Measurements from ENCODE around the gene DAZAP1. TPM values are rescaled to one million over a fixed set of nuclear protein-coding genes. Genes with fewer than 3 reads are reported as not detected.

Gene DAZAP1
- total RNA-seq, 1 donor from 2014 or later, result 74.5 TPM

GRCh38 chr19:1483979-1484428, 76.6 kb downstream of the DAZAP1 start:
- TF ChIP-seq, protein P1, sequence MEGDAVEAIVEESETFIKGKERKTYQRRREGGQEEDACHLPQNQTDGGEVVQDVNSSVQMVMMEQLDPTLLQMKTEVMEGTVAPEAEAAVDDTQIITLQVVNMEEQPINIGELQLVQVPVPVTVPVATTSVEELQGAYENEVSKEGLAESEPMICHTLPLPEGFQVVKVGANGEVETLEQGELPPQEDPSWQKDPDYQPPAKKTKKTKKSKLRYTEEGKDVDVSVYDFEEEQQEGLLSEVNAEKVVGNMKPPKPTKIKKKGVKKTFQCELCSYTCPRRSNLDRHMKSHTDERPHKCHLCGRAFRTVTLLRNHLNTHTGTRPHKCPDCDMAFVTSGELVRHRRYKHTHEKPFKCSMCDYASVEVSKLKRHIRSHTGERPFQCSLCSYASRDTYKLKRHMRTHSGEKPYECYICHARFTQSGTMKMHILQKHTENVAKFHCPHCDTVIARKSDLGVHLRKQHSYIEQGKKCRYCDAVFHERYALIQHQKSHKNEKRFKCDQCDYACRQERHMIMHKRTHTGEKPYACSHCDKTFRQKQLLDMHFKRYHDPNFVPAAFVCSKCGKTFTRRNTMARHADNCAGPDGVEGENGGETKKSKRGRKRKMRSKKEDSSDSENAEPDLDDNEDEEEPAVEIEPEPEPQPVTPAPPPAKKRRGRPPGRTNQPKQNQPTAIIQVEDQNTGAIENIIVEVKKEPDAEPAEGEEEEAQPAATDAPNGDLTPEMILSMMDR (IDR thresholded peaks at IDR 0.05; ENCODE audit: insufficient read depth, low read length, poor library complexity, severe bottlenecking), result no peak

More at GRCh38 chr19:1483979-1484428, 76.6 kb downstream of the DAZAP1 start:
- no peaks in the 10 kb centered on the region for H3K36me3 ChIP-seq (ENCODE audit: control insufficient read depth, insufficient read depth, low read length)
- H3K27me3 ChIP-seq (ENCODE audit: control insufficient read depth, insufficient read depth, low read length), result no peaks in the 10 kb centered on the region
- DNase-seq (ENCODE audit: low read depth), result no peak
- H3K4me3 ChIP-seq (ENCODE audit: low read depth, low read length), result no peak overlapping the region

Other genes starting within 250 kb of the DAZAP1 start
- 48.8 and 56.7 TPM in 2 replicates for gene SBNO2, start 233.3 kb upstream of the DAZAP1 start, total RNA-seq
- 78.3 and 86.5 TPM in 2 replicates for gene STK11, start 201.8 kb upstream of the DAZAP1 start, total RNA-seq
- 5.1 and 10.5 TPM in 2 replicates for gene CBARP, start 169.6 kb upstream of the DAZAP1 start, total RNA-seq
- gene ATP5F1D, start 165.8 kb upstream of the DAZAP1 start, total RNA-seq, result 55.3 and 69.8 TPM in 2 replicates
- 66.8 and 69.4 TPM in 2 replicates for gene MIDN, start 159.0 kb upstream of the DAZAP1 start, total RNA-seq
- 298 and 403 TPM in 2 replicates for gene CIRBP, start 138.3 kb upstream of the DAZAP1 start, total RNA-seq
- gene FAM174C, start 132.1 kb upstream of the DAZAP1 start, total RNA-seq, result 58.5 and 75.0 TPM in 2 replicates
- gene EFNA2, start 121.7 kb upstream of the DAZAP1 start, total RNA-seq, result 3.1 and 5.3 TPM in 2 replicates
- 165 and 189 TPM in 2 replicates for gene NDUFS7, start 23.7 kb upstream of the DAZAP1 start, total RNA-seq
- gene GAMT, start 6.0 kb upstream of the DAZAP1 start, total RNA-seq, result 17.5 and 20.3 TPM in 2 replicates
- gene RPS15, start 30.8 kb downstream of the DAZAP1 start, total RNA-seq, result 1,778 and 3,178 TPM in 2 replicates
- not detected in 2 replicates for gene APC2, start 42.5 kb downstream of the DAZAP1 start, total RNA-seq
- gene C19orf25, start 71.6 kb downstream of the DAZAP1 start, total RNA-seq, result 38.8 and 40.0 TPM in 2 replicates
- gene PCSK4, start 82.8 kb downstream of the DAZAP1 start, total RNA-seq, result 1.6 and 5.5 TPM in 2 replicates
- gene REEP6, start 83.6 kb downstream of the DAZAP1 start, total RNA-seq, result 8.7 and 9.7 TPM in 2 replicates
- 0.58 and 1.8 TPM in 2 replicates for gene ADAMTSL5, start 105.4 kb downstream of the DAZAP1 start, total RNA-seq
- not detected in 2 replicates for gene PLK5, start 116.5 kb downstream of the DAZAP1 start, total RNA-seq
- gene MEX3D, start 160.7 kb downstream of the DAZAP1 start, total RNA-seq, result 90.9 and 112 TPM in 2 replicates
- gene MBD3, start 185.3 kb downstream of the DAZAP1 start, total RNA-seq, result 118 and 130 TPM in 2 replicates
- 77.8 and 84.6 TPM in 2 replicates for gene UQCR11, start 197.9 kb downstream of the DAZAP1 start, total RNA-seq
- 123 and 199 TPM in 2 replicates for gene TCF3, start 245.0 kb downstream of the DAZAP1 start, total RNA-seq

Data from kidney epithelial cell (primary cell).